Smooth muscle cell of the pulmonary artery (primary cell): ENCODE results near the gene PCDHGB2. TPM values are rescaled to one million over a fixed set of nuclear protein-coding genes. Genes with fewer than 3 reads are reported as not detected.

ENCODE experiments used
- total RNA-seq: library from RNA; depleted of rRNA; stranded (reverse); fragments of >200 nt; gene quantifications from 2 replicates; pipeline ENCODE4 v1.2.3, GENCODE V29; 2014

Gene PCDHGB2
- total RNA-seq, 1 donor from 2014 or later = 3.9 TPM

DNA sequence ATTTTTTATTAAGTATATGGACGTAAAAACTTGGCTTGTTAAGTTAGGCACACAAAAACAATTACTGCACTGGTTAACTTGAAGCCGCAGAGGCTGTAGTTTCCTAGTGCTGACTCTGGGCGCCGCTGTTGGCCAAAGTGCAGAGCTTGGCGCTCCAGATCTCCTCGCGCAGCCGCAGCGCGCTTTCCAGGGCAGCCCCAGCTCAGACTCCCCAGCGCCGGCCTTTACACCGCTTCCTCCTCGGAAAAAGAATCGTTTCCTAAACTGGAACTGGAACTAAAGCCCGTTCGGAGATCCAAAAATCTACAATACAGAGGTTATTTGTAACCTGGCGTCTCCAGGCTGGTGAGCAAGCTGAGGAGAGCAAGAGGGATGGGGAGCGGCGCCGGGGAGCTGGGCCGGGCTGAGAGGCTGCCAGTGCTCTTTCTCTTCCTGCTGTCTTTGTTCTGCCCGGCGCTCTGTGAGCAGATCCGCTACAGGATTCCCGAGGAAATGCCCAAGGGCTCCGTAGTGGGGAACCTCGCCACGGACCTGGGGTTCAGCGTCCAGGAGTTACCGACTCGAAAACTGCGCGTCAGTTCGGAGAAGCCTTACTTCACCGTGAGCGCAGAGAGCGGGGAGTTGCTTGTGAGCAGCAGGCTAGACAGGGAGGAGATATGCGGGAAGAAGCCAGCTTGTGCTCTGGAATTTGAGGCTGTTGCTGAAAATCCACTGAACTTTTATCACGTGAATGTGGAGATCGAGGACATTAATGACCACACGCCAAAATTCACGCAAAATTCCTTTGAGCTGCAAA is 38.2 kb downstream of the PCDHGB2 start, which contains the start of gene PCDHGB5:
Gene PCDHGB5 (plus strand): TSS at position 192 of the 796 bp plus-strand sequence. CDS start 181 bp downstream, at position 373.

DNA sequence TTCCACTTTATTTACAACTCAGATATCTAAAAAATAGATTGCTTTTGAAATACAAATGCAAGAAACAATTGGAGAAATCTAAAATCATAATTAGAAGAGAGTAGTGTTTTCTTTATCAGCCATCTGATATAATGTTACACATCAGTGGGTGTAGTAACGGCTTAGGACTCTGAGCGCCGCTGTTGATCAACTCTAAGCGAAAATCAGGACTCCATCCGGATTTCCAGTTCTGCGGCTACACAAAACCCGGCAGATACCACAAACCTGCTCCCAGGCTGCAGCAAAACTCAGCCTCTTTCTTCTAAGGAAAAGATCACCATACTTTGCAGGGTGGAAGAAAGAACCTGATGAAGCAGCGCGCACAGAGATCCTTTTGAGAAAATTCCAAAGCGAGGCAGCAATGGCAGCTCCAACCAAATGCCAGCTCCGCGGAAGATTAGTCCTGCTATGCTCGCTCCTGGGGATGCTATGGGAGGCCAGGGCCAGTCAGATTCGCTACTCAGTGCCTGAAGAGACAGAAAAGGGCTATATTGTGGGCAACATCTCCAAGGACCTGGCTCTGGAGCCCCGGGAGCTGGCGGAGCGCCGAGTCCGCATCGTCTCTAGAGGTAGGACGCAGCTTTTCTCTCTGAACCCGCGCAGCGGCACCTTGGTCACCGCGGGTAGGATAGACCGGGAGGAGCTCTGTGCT is 42.9 kb downstream of the PCDHGB2 start, which contains the start of gene PCDHGA9:
Gene PCDHGA9 (plus strand): TSS at position 226 of the 691 bp plus-strand sequence. CDS start 175 bp downstream, at position 401.

DNA sequence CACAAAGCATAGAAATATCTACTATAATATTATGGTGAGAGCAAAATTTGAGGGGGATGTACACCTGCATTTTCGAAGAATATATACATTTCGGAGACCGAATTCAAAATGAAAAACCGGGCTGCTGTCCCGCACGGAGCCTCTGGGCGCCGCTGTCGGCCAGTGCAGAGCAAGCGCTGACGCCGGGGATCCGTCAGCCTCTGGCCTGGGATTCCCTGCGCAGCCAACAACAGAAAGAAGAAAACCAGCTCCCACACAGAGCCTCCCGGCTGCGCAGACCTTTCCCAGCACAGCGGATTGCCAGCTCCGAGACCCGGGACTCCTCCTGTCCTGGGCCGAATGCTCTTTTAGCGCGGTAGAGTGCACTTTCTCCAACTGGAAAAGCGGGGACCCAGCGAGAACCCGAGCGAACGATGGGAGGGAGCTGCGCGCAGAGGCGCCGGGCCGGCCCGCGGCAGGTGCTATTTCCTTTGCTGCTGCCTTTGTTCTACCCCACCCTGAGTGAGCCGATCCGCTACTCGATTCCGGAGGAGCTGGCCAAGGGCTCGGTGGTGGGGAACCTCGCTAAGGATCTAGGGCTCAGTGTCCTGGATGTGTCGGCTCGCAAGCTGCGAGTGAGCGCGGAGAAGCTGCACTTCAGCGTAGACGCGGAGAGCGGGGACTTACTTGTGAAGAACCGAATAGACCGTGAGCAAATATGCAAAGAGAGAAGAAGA is 48.2 kb downstream of the PCDHGB2 start, which contains the start of gene PCDHGB6:
Gene PCDHGB6 (plus strand): TSS at position 232 of the 716 bp plus-strand sequence. CDS start 182 bp downstream, at position 414.

Other genes starting within 250 kb of the PCDHGB2 start
- 0.20 and 0.59 TPM in 2 replicates for gene PCDHB4, start 238.2 kb upstream of the PCDHGB2 start, total RNA-seq
- gene PCDHB5, start 224.8 kb upstream of the PCDHGB2 start, total RNA-seq = 0.36 and 2.2 TPM in 2 replicates
- gene PCDHB6, start 209.9 kb upstream of the PCDHGB2 start, total RNA-seq = 0.20 and 0.36 TPM in 2 replicates
- 0.33 and 1.1 TPM in 2 replicates for gene PCDHB7, start 187.3 kb upstream of the PCDHGB2 start, total RNA-seq
- 0.26 and 1.3 TPM in 2 replicates for gene PCDHB8, start 182.2 kb upstream of the PCDHGB2 start, total RNA-seq
- gene PCDHB16, start 177.6 kb upstream of the PCDHGB2 start, total RNA-seq = 0.50 and 0.59 TPM in 2 replicates
- gene PCDHB9, start 172.8 kb upstream of the PCDHGB2 start, total RNA-seq = 0.40 and 0.59 TPM in 2 replicates
- 0.79 and 1.4 TPM in 2 replicates for gene PCDHB10, start 167.6 kb upstream of the PCDHGB2 start, total RNA-seq
- gene PCDHB11, start 160.4 kb upstream of the PCDHGB2 start, total RNA-seq = 0.69 and 0.85 TPM in 2 replicates
- 0.26 and 0.46 TPM in 2 replicates for gene PCDHB12, start 151.3 kb upstream of the PCDHGB2 start, total RNA-seq
- 0.59 and 1.8 TPM in 2 replicates for gene PCDHB13, start 146.1 kb upstream of the PCDHGB2 start, total RNA-seq
- 1.6 and 2.1 TPM in 2 replicates for gene PCDHB14, start 136.7 kb upstream of the PCDHGB2 start, total RNA-seq
- gene PCDHB15, start 114.6 kb upstream of the PCDHGB2 start, total RNA-seq = 0.59 and 0.91 TPM in 2 replicates
- gene SLC25A2, start 55.9 kb upstream of the PCDHGB2 start, total RNA-seq = 0.13 and 0.26 TPM in 2 replicates
- gene TAF7, start 39.2 kb upstream of the PCDHGB2 start, total RNA-seq = 56.6 and 69.0 TPM in 2 replicates
- gene PCDHGA1, start 29.5 kb upstream of the PCDHGB2 start, total RNA-seq = 1.2 and 1.4 TPM in 2 replicates
- 2.8 and 4.2 TPM in 2 replicates for gene PCDHGA2, start 21.2 kb upstream of the PCDHGB2 start, total RNA-seq
- 0.79 and 3.0 TPM in 2 replicates for gene PCDHGA3, start 16.2 kb upstream of the PCDHGB2 start, total RNA-seq
- gene PCDHGB1, start 9.9 kb upstream of the PCDHGB2 start, total RNA-seq = 2.2 and 3.8 TPM in 2 replicates
- 11.6 and 16.9 TPM in 2 replicates for gene PCDHGA4, start 5.0 kb upstream of the PCDHGB2 start, total RNA-seq
- 1.8 and 2.3 TPM in 2 replicates for gene PCDHGA5, start 4.2 kb downstream of the PCDHGB2 start, total RNA-seq
- 7.8 and 8.1 TPM in 2 replicates for gene PCDHGB3, start 10.2 kb downstream of the PCDHGB2 start, total RNA-seq
- gene PCDHGA6, start 13.9 kb downstream of the PCDHGB2 start, total RNA-seq = 5.3 and 6.7 TPM in 2 replicates
- gene PCDHGA7, start 22.7 kb downstream of the PCDHGB2 start, total RNA-seq = 6.9 and 10.3 TPM in 2 replicates
- gene PCDHGB4, start 27.7 kb downstream of the PCDHGB2 start, total RNA-seq = 26.1 and 54.1 TPM in 2 replicates
- 4.0 and 4.3 TPM in 2 replicates for gene PCDHGA8, start 32.6 kb downstream of the PCDHGB2 start, total RNA-seq
- gene PCDHGB5, start 38.0 kb downstream of the PCDHGB2 start, total RNA-seq = 34.3 and 47.0 TPM in 2 replicates
- gene PCDHGA9, start 42.8 kb downstream of the PCDHGB2 start, total RNA-seq = 5.2 and 5.5 TPM in 2 replicates
- 3.9 and 4.8 TPM in 2 replicates for gene PCDHGB6, start 48.0 kb downstream of the PCDHGB2 start, total RNA-seq
- 8.3 and 9.4 TPM in 2 replicates for gene PCDHGA10, start 53.0 kb downstream of the PCDHGB2 start, total RNA-seq
- 13.8 and 14.7 TPM in 2 replicates for gene PCDHGB7, start 57.7 kb downstream of the PCDHGB2 start, total RNA-seq
- 20.6 and 27.7 TPM in 2 replicates for gene PCDHGA11, start 61.1 kb downstream of the PCDHGB2 start, total RNA-seq
- gene PCDHGA12, start 70.5 kb downstream of the PCDHGB2 start, total RNA-seq = 40.2 and 46.0 TPM in 2 replicates
- 77.2 and 94.3 TPM in 2 replicates for gene PCDHGC3, start 116.0 kb downstream of the PCDHGB2 start, total RNA-seq
- gene PCDHGC4, start 125.0 kb downstream of the PCDHGB2 start, total RNA-seq = 3.5 and 4.2 TPM in 2 replicates
- gene PCDHGC5, start 129.1 kb downstream of the PCDHGB2 start, total RNA-seq = 4.6 and 7.3 TPM in 2 replicates